Large intestine (tissue), 12 donors: ENCODE results near the gene KLHL29. TPM values are rescaled to one million over a fixed set of nuclear protein-coding genes. Genes with fewer than 3 reads are reported as not detected.
"Not testable (repeated sequence)": the region's sequence is repeated elsewhere in the genome, so short reads cannot be mapped to it uniquely, and the experiment has no call there.

Experiments
- DNase-seq, 2 donors: peaks; one replicate each; pipeline versions ENCODE4 v3.0.0 to v3.0.0-alpha.2; 2013
- H3K27ac ChIP-seq: one replicate; pipeline ENCODE4 v1.5.1; 2013; ENCODE audit warnings: low read length
- H3K27me3 ChIP-seq: 2 replicates; pipeline ENCODE4 v1.6.1; 2013; ENCODE audit warnings: low read length; ENCODE audit not compliant: control insufficient read depth, insufficient read depth
- H3K36me3 ChIP-seq: 2 replicates; pipeline ENCODE4 v1.6.1; 2013; ENCODE audit warnings: low read length; ENCODE audit not compliant: control insufficient read depth, insufficient read depth
- H3K4me1 ChIP-seq: one replicate; pipeline ENCODE4 v1.6.1; 2013; ENCODE audit warnings: low read length; ENCODE audit not compliant: control insufficient read depth, insufficient read depth
- H3K4me3 ChIP-seq: one replicate; pipeline ENCODE4 v1.5.1; 2013; ENCODE audit warnings: low read length
- H3K9me3 ChIP-seq: one replicate; pipeline ENCODE4 v1.6.1; 2013; ENCODE audit warnings: mild to moderate bottlenecking, low read depth, low read length, moderate library complexity; ENCODE audit not compliant: control insufficient read depth
- WGBS: methylation state at CpG from one replicate; pipeline ENCODE4 v1.1.5; 2013; ENCODE audit warnings: low lambda C conversion rate; ENCODE audit not compliant: insufficient coverage; 5-methylcytosine and 5-hydroxymethylcytosine counted together
- long read RNA-seq, 11 donors: transcript quantifications; one replicate each; lab custom pipeline, GENCODE V29; 2026
- polyA plus RNA-seq: library from polyadenylated mRNA; unstranded; fragments of 120-200 nt; gene quantifications from one replicate; pipeline ENCODE4 v1.2.1, GENCODE V29; 2013

Gene KLHL29
- polyA plus RNA-seq: 5.9 TPM
- long read RNA-seq, donor 1: 0 reads
- long read RNA-seq, donor 2, full-length matches to known transcripts: 1 of 1 reads
- long read RNA-seq, donor 2, partial matches to known transcripts: 0 of 1 reads
- long read RNA-seq, donor 2, other reads (novel, unspliced or antisense): 0 of 1 reads
- long read RNA-seq, donor 3: 0 reads
- long read RNA-seq, donor 4: 0 reads
- long read RNA-seq, donor 5: 0 reads
- long read RNA-seq, donor 6: 0 reads
- long read RNA-seq, donor 7, full-length matches to known transcripts: 1 of 1 reads
- long read RNA-seq, donor 7, partial matches to known transcripts: 0 of 1 reads
- long read RNA-seq, donor 7, other reads (novel, unspliced or antisense): 0 of 1 reads
- long read RNA-seq, donor 8: 0 reads
- long read RNA-seq, donor 9: 0 reads
- long read RNA-seq, donor 10: 0 reads
- long read RNA-seq, donor 11: 0 reads

DNA sequence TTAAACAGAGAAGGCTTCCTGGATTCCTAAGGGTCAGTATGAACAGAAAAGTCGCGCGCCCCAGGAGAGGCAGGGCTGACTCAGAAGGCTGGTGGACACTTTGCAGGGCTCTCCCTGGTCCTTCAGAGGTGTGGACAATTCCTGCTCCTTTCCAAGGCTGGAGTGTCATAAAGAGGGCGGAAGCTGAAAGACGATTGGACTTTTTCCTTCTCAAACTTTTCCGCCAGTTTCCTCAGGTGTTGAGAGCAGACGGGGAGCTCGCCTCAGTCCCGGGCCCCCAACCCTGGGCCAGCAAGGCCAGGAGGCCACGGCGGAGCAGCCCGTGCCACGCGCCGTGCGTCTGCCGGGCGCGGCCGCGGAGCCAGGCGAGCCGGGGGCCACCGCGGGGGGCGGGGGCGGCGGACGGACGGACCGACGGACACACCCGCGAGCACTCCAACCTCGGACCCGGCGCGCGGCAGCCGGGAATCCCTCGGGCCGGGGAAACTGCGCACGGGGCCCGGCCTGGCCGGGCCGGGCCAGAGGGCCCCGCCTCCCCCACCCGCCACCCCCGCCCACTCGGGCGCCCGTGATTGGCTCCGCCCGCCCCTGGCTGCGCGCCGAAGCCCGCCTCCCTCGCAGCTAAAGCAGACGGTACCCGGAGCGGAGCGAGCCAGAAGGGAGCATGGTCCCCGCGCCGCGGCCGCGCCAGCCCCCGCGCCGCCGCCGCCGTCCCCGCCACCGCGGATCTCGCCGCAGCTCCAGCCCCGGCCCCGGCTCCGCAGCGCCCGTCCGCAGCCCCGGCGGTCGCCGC is at the start of gene KLHL29:
KLHL29 (plus strand) TSS at position 629 of the 793 bp plus-strand sequence. CDS start 177,018 bp downstream, outside the sequence.
- no CpG with 5 or more reads among the region's 91 CpGs for WGBS
- DNase-seq: peak in 1 of 2 donors; percentile 63
- Histone ChIP-seq H3K27me3 (peaks cover 70% of the 10 kb centered on the region), H3K9me3 (no peaks in the 10 kb centered on the region), H3K36me3 (no peaks in the 10 kb centered on the region), H3K27ac (no peak within 1 kb of the TSS), H3K4me1 (peaks cover 3% of the 10 kb centered on the region), H3K4me3 (peak within 1 kb of the TSS; percentile 53)

DNA sequence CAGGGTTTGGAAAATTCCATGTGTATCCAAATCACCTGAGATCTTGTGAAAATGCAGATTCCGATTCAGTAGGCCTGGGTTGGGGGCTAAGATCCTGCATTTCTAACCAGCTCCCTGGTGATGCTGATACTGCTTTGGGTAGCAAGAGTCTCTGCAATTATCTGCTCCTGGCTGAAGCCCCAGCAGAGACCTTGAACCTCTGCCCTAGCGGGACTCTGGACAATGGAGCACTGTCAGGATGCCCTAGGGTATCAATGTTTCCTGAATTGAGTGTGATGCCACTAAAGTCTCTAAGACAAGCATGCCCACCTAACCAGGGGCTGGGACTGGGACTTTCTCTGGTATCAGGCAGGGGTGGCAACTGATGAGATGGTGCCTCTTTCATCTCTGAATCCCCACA is 49.4 kb upstream of the KLHL29 start:
- Histone ChIP-seq H3K9me3 (no peaks in the 10 kb centered on the region), H3K4me1 (no peaks in the 10 kb centered on the region), H3K4me3 (no peak overlapping the region), H3K27me3 (peaks cover 13% of the 10 kb centered on the region), H3K27ac (no peak overlapping the region), H3K36me3 (no peaks in the 10 kb centered on the region)
- no CpG with 5 or more reads among the region's 2 CpGs for WGBS
- DNase-seq: no peak

DNA sequence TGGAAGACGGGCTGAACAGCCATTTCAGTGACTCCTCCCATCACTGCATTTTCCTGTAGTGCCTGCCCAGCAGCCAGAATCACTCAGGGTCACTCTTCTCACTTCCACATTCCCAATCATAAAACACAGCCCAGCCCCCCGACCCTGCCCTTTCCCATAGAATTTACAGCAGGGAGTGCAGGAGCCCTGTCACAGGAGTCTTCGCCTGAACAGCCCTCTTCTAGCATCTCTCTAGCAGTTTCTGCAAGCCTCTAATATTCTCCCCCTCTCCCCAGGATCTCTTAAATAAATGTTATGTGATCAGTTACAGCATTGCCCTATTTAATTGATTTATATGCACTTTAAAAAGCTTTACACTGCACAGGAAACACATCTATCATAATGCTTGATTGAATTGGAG is 42.9 kb upstream of the KLHL29 start:
- WGBS: 40% methylated on average over 1 of the region's 3 CpGs
- DNase-seq: no peak
- no peaks in the 10 kb centered on the region for H3K36me3 ChIP-seq
- H3K4me1 ChIP-seq: no peaks in the 10 kb centered on the region
- no peaks in the 10 kb centered on the region for H3K27me3 ChIP-seq
- H3K27ac ChIP-seq: no peak overlapping the region
- no peaks in the 10 kb centered on the region for H3K9me3 ChIP-seq
- H3K4me3 ChIP-seq: no peak overlapping the region

DNA sequence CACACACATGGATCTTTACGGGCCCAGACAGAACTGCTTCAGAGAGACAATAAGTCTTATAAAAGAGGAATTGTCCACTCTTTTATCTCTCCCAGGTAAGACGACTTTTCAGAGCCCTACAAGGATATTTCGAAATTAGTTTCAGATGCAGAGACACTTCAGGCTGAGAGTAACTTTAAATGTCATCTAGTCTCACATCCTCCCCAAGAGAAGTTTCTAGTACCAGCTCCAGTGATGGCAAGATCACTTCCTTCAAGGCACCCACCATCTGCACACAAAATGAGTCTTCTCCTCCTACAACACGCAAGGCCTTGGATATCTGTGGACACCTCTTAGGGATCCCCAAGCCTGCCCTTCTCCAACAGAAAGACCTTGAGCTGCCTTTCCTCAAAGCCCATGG is 39.0 kb upstream of the KLHL29 start:
- Histone ChIP-seq H3K27me3 (no peaks in the 10 kb centered on the region), H3K36me3 (no peaks in the 10 kb centered on the region), H3K4me1 (peaks cover under 1% of the 10 kb centered on the region), H3K4me3 (no peak overlapping the region), H3K9me3 (no peaks in the 10 kb centered on the region), H3K27ac (no peak overlapping the region)
- DNase-seq: no peak
- WGBS: no CpG with 5 or more reads among the region's 4 CpGs

DNA sequence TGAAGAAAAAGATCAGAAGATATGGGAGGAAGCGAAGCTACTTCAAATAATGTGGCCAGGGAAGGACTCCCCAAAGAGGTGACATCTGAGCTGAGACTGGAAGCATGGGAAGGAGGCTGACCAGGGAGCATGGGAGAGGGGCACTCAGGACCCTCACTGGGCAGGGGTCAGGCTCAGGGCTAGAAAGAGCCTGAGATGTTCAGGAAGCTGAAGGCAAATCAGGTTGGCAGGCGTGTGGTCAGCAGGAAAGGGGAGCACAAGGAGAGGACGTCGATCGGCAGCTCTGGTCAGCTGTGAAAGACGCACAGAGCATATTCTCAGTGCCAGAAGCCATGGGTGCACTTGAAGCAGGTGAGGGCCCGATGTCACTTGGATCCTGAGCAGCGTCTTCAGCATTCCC is 38.2 kb upstream of the KLHL29 start:
- no peak overlapping the region for H3K27ac ChIP-seq
- no peaks in the 10 kb centered on the region for H3K9me3 ChIP-seq
- peaks cover 6% of the 10 kb centered on the region for H3K4me1 ChIP-seq
- no CpG with 5 or more reads among the region's 8 CpGs for WGBS
- DNase-seq: no peak
- no peak overlapping the region for H3K4me3 ChIP-seq
- no peaks in the 10 kb centered on the region for H3K36me3 ChIP-seq
- H3K27me3 ChIP-seq: peaks cover 2% of the 10 kb centered on the region

DNA sequence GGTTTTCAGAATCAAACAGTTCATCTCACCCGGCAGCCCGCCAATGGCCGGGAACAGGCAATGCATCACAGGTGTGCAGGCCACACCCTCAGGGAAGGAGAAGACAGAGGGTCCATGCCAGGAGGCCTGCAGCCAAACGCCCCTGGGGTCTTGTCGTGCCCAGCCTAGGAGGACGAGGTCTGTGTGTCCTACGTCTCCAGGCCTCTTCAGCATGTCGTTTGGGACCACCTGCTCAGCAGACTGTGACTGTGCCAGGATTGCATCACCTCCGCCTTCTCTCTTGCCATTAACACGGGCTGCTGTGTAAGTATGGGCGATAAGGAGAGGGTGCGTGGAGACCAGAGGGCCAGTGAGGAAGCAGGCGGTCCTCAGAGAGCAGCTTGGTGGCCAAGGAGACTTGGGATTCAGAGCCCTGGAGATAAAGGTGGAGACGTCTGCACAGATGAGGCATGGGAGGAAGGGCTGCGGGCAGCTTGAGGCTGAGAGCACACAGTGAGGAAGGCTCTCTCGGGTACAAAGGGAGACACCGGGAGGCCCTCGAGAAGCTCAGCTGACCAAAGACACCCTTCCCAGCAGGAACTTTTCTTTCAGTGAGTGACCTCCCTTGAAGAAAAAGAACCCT is 37.4 kb upstream of the KLHL29 start:
- H3K27ac ChIP-seq: no peak overlapping the region
- H3K9me3 ChIP-seq: no peaks in the 10 kb centered on the region
- H3K4me1 ChIP-seq: peaks cover 8% of the 10 kb centered on the region
- no peak for DNase-seq
- no peaks in the 10 kb centered on the region for H3K36me3 ChIP-seq
- no peak overlapping the region for H3K4me3 ChIP-seq
- no CpG with 5 or more reads among the region's 18 CpGs for WGBS
- peaks cover 7% of the 10 kb centered on the region for H3K27me3 ChIP-seq

DNA sequence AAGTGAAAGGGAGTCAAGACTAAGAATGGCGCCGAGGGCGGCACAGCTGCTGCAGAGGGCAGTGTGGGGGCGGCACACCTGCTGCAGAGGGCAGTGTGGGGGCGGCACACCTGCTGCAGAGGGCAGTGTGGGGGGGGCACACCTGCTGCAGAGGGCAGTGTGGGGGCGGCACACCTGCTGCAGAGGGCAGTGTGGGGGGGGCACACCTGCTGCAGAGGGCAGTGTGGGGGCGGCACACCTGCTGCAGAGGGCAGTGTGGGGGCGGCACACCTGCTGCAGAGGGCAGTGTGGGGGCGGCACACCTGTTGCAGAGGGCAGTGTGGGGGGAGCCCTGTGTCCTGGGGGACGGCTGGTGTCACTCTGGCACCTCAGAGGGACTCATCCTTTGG is 36.9 kb upstream of the KLHL29 start:
- DNase-seq, H3K27ac ChIP-seq, H3K4me1 ChIP-seq, H3K27me3 ChIP-seq, H3K9me3 ChIP-seq, H3K4me3 ChIP-seq, H3K36me3 ChIP-seq: not testable (repeated sequence)
- no CpG with 5 or more reads among the region's 10 CpGs for WGBS

DNA sequence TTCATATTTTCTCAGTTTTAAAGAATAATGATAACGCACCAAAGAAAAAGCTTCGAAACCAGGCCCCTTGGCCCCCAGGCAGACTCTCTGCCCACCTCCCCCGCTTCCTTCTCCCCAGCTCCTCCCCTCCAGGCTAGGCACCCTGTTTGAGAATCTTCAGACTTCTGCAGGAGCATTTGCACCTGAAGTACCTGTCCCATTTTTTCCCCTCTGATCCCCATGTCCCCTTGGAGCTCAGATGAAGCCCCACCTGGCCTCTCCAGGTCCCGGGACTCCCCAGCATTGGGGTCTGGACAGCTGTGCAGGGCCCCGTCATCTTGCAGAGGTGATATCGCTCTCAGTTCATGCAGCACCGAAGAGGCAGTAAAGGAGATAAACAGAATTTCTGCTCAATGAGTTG is 35.5 kb upstream of the KLHL29 start:
- Histone ChIP-seq H3K27me3 (peaks cover 7% of the 10 kb centered on the region), H3K27ac (no peak overlapping the region), H3K36me3 (no peaks in the 10 kb centered on the region), H3K9me3 (no peaks in the 10 kb centered on the region), H3K4me3 (no peak overlapping the region), H3K4me1 (peaks cover 8% of the 10 kb centered on the region)
- 100% methylated on average over 2 of the region's 7 CpGs for WGBS
- DNase-seq: no peak

DNA sequence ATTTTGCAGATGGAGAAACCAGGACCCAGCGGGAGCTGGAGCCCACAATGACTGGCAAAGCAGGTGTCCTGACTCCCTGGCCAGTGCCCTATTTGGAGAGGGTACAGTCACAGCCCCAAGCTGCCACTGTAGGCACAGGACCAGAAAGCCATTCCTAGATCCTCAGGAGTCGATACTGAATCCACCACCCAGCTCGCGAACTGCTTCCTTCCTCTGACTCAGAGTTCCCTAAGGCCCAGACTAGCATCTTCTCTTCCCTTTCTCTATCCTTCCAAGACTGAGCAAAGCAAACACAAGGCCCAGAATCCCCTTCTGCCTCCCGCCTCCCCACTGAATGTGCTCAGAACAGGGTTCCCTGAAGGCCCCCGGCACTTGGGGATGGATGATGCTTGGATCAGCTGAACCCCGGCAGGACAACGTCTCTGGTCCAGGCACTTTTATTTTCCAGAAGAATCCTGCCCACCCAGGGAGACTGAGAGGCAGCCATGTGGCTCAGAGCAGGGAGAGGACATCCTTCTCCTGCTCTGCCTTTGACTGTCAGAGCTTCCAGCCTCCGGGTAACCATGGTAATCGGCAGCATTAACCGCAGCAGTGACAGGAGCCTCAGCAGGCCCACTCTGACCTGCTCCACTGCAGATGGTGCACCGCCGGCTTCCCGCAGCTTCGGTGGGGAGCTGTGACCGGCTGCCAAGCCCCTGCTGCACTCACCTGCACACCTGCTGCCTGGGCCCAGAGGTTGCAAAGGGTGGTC is 34.8 kb upstream of the KLHL29 start:
- Histone ChIP-seq H3K9me3 (no peaks in the 10 kb centered on the region), H3K27me3 (peaks cover 11% of the 10 kb centered on the region), H3K27ac (no peak overlapping the region), H3K4me1 (peaks cover 8% of the 10 kb centered on the region), H3K36me3 (no peaks in the 10 kb centered on the region), H3K4me3 (no peak overlapping the region)
- 100% methylated on average over 1 of the region's 16 CpGs for WGBS
- DNase-seq: peak in 1 of 2 donors; percentile 8
